SK-N-SH treated with all-trans-retinoic acid at 6 μM for 48 hours (cell line): ENCODE data around the gene MYPN.

Source experiments
- ATAC-seq: fragments of 200-7000 bp; cut with Tn5 transposase; 3 replicates; pipeline ENCODE4 v1.9.1; 2020; ENCODE audit warnings: mild to moderate bottlenecking, moderate library complexity
- ARNTL ChIP-seq: fragments of 450-650 bp; formaldehyde crosslinking; IDR thresholded peaks from 2 replicates; pipeline ENCODE4 v1.5.0; 2020; ENCODE audit warnings: low read depth, mild to moderate bottlenecking, moderate library complexity, borderline replicate concordance
- BACH2 ChIP-seq: fragments of 250-450 bp; sonication (Bioruptor Pico); IDR thresholded peaks from 2 replicates; pipeline ENCODE4 v1.9.0; 2021; ENCODE audit warnings: mild to moderate bottlenecking, borderline replicate concordance
- CREB5 ChIP-seq: fragments of 250-450 bp; sonication (Bioruptor Pico); IDR thresholded peaks from 2 replicates; pipeline ENCODE4 v1.5.1; 2020; ENCODE audit warnings: low read depth, mild to moderate bottlenecking, moderate library complexity
- CSRNP3 ChIP-seq: fragments of 250-450 bp; sonication (Bioruptor Pico); IDR thresholded peaks from 2 replicates; pipeline ENCODE4 v1.5.1; 2021; ENCODE audit warnings: mild to moderate bottlenecking, moderate library complexity
- ESRRG ChIP-seq: fragments of 250-450 bp; sonication (Bioruptor Pico); IDR thresholded peaks from 2 replicates; pipeline ENCODE4 v1.6.1; 2021; ENCODE audit warnings: mild to moderate bottlenecking
- GLIS3 ChIP-seq: fragments of 250-450 bp; sonication (Bioruptor Pico); IDR thresholded peaks from 2 replicates; pipeline ENCODE4 v1.5.0; 2020; ENCODE audit warnings: mild to moderate bottlenecking, moderate library complexity
- ISL1 ChIP-seq: fragments of 250-450 bp; sonication (Bioruptor Pico); IDR thresholded peaks from 2 replicates; pipeline ENCODE4 v2.1.2; 2022; ENCODE audit warnings: mild to moderate bottlenecking, moderate library complexity
- OSR1 ChIP-seq: fragments of 250-450 bp; sonication (Bioruptor Pico); IDR thresholded peaks from 2 replicates; pipeline ENCODE4 v1.8.0; 2022; ENCODE audit warnings: moderate library complexity, mild to moderate bottlenecking, inconsistent platforms
- PATZ1 ChIP-seq: fragments of 250-450 bp; sonication (Bioruptor Pico); IDR thresholded peaks from 2 replicates; pipeline ENCODE4 v1.8.0; 2020; ENCODE audit warnings: mild to moderate bottlenecking, moderate library complexity, borderline replicate concordance
- POU6F1 ChIP-seq: fragments of 250-450 bp; sonication (Bioruptor Pico); IDR thresholded peaks from 2 replicates; pipeline ENCODE4 v1.8.0; 2021; ENCODE audit warnings: low read depth, mild to moderate bottlenecking, moderate library complexity, borderline replicate concordance
- PPARA ChIP-seq: fragments of 250-450 bp; sonication (Bioruptor Pico); IDR thresholded peaks from 2 replicates; pipeline ENCODE4 v1.5.0; 2020; ENCODE audit warnings: mild to moderate bottlenecking, borderline replicate concordance
- RARB ChIP-seq: fragments of 250-450 bp; sonication (Bioruptor Pico); IDR thresholded peaks from 2 replicates; pipeline ENCODE4 v1.8.0; 2021; ENCODE audit warnings: mild to moderate bottlenecking, moderate library complexity
- SNAI2 ChIP-seq: fragments of 250-450 bp; sonication (Bioruptor Pico); IDR thresholded peaks from 2 replicates; pipeline ENCODE4 v1.5.0; 2020; ENCODE audit warnings: mild to moderate bottlenecking, moderate library complexity
- TCF4 ChIP-seq: fragments of 250-450 bp; sonication (Bioruptor Pico); IDR thresholded peaks from 2 replicates; pipeline ENCODE4 v1.8.0; 2021; ENCODE audit warnings: mild to moderate bottlenecking, moderate library complexity, borderline replicate concordance
- TOX ChIP-seq: fragments of 250-450 bp; sonication (Bioruptor Pico); IDR thresholded peaks from 2 replicates; pipeline ENCODE4 v1.8.0; 2021; ENCODE audit warnings: mild to moderate bottlenecking, moderate library complexity, borderline replicate concordance
- TSHZ2 ChIP-seq: fragments of 250-450 bp; sonication (Bioruptor Pico); IDR thresholded peaks from 2 replicates; pipeline ENCODE4 v1.5.0; 2020; ENCODE audit warnings: mild to moderate bottlenecking, moderate library complexity
- ZC3H10 ChIP-seq: fragments of 250-450 bp; sonication (Bioruptor Pico); IDR thresholded peaks from 2 replicates; pipeline ENCODE4 v1.5.1; 2021; ENCODE audit warnings: mild to moderate bottlenecking, moderate library complexity
- ZFP3 ChIP-seq: fragments of 250-450 bp; sonication (Bioruptor Pico); IDR thresholded peaks from 2 replicates; pipeline ENCODE4 v1.5.0; 2020; ENCODE audit warnings: mild to moderate bottlenecking, moderate library complexity
- ZNF565 ChIP-seq: fragments of 450-650 bp; formaldehyde crosslinking; conservative IDR thresholded peaks from 2 replicates; pipeline ENCODE4 v1.5.0; 2020; ENCODE audit warnings: low read depth, mild to moderate bottlenecking, moderate library complexity
- ZNF70 ChIP-seq: fragments of 450-650 bp; formaldehyde crosslinking; IDR thresholded peaks from 2 replicates; pipeline ENCODE4 v1.5.0; 2020; ENCODE audit warnings: mild to moderate bottlenecking, moderate library complexity

The MYPN gene

GRCh38 chr10:68079434-68079833 lies 29.9 kb upstream of the MYPN start:
- TF ChIP-seq RARB: no peak
- no peak for TF ChIP-seq GLIS3 (CRISPR knock-in tag)
- TF ChIP-seq POU6F1 (CRISPR knock-in tag): no peak
- TF ChIP-seq ZNF565 (CRISPR knock-in tag): no peak
- no peak for TF ChIP-seq PATZ1 (CRISPR knock-in tag)
- no peak for TF ChIP-seq SNAI2 (CRISPR knock-in tag)
- TF ChIP-seq ZFP3 (CRISPR knock-in tag): no peak
- no peak for TF ChIP-seq CREB5 (CRISPR knock-in tag)
- TF ChIP-seq OSR1 (CRISPR knock-in tag): no peak
- TF ChIP-seq CSRNP3 (CRISPR knock-in tag): no peak
- no peak for TF ChIP-seq ISL1
- no peak for TF ChIP-seq ZNF70 (CRISPR knock-in tag)
- no peak for ATAC-seq

- TF ChIP-seq TSHZ2 (CRISPR knock-in tag): no peak
- TF ChIP-seq POU6F1 (CRISPR knock-in tag): no peak
- TF ChIP-seq SNAI2 (CRISPR knock-in tag): no peak
- no peak for TF ChIP-seq ZNF565 (CRISPR knock-in tag)
- no peak for TF ChIP-seq PPARA (CRISPR knock-in tag)
- TF ChIP-seq ISL1: no peak
- no peak for TF ChIP-seq ARNTL
- no peak for TF ChIP-seq TCF4
- no peak for TF ChIP-seq ESRRG (CRISPR knock-in tag)
- TF ChIP-seq ZC3H10 (CRISPR knock-in tag): no peak
- no peak for TF ChIP-seq BACH2 (CRISPR knock-in tag)
- no peak for TF ChIP-seq OSR1 (CRISPR knock-in tag)
- no peak for TF ChIP-seq TOX (CRISPR knock-in tag)
- no peak for ATAC-seq
Measured at GRCh38 chr10:68080853-68081431, 28.3 kb upstream of the MYPN start.
